KG1 (cell line): Measurements from ENCODE around the gene RAB8B.

Experiments used
- DNase-seq: peaks from one replicate; lab custom pipeline; 2025; lab: John Stamatoyannopoulos, UW

The RAB8B gene

GRCh38 chr15:63314409-63314808, 125.0 kb downstream of the RAB8B start:
- DNase-seq: no peak
